ENCODE data around the gene PMPCA.

The PMPCA gene

GRCh38 chr9:136374183-136374575 is 36.3 kb upstream of the PMPCA start:
- no peak for DNase-seq

- no peak for DNase-seq
Observed at GRCh38 chr9:136375096-136375495, 35.4 kb upstream of the PMPCA start.

- no peak for DNase-seq
Observed at GRCh38 chr9:136376457-136376856, 34.0 kb upstream of the PMPCA start.

GRCh38 chr9:136377341-136378169 is 32.9 kb upstream of the PMPCA start:
- DNase-seq, result no peak

GRCh38 chr9:136378170-136379002 is 32.1 kb upstream of the PMPCA start:
- DNase-seq, result no peak

- no peak for DNase-seq
Observed at GRCh38 chr9:136379003-136379287, 31.5 kb upstream of the PMPCA start.

- no peak for DNase-seq
Observed at GRCh38 chr9:136379401-136379800, 31.1 kb upstream of the PMPCA start.

- DNase-seq, result no peak
Observed at GRCh38 chr9:136379891-136380290, 30.6 kb upstream of the PMPCA start.

GRCh38 chr9:136380381-136380780 is 30.1 kb upstream of the PMPCA start:
- no peak for DNase-seq

- DNase-seq, result no peak
Observed at GRCh38 chr9:136381311-136381710, 29.1 kb upstream of the PMPCA start.

- no peak for DNase-seq
Observed at GRCh38 chr9:136381966-136382513, 28.4 kb upstream of the PMPCA start.

GRCh38 chr9:136383436-136383835 is 27.0 kb upstream of the PMPCA start:
- no peak for DNase-seq

- no peak for DNase-seq
Observed at GRCh38 chr9:136385015-136385414, 25.4 kb upstream of the PMPCA start.

GRCh38 chr9:136386018-136386417 is 24.4 kb upstream of the PMPCA start:
- no peak for DNase-seq

GRCh38 chr9:136387217-136387616 is 23.2 kb upstream of the PMPCA start:
- no peak for DNase-seq

- DNase-seq, result no peak
Observed at GRCh38 chr9:136389396-136389795, 21.1 kb upstream of the PMPCA start.

GRCh38 chr9:136391737-136392537 is 18.5 kb upstream of the PMPCA start:
- DNase-seq, result no peak

GRCh38 chr9:136392538-136393449 is 17.7 kb upstream of the PMPCA start:
- DNase-seq, result no peak

- no peak for DNase-seq
Observed at GRCh38 chr9:136393531-136393930, 16.9 kb upstream of the PMPCA start.

- DNase-seq, result no peak
Observed at GRCh38 chr9:136394312-136395019, 16.0 kb upstream of the PMPCA start.

- no peak for DNase-seq
Observed at GRCh38 chr9:136395020-136395340, 15.5 kb upstream of the PMPCA start.
